GM19324 (cell line): Measurements from ENCODE around the gene STX8.
A peak's percentile ranks its signal among the peaks of the same experiment; 100 is the strongest.
"Not testable (repeated sequence)": the region's sequence is repeated elsewhere in the genome, so short reads cannot be mapped to it uniquely, and the experiment has no call there.

Experiments
- ATAC-seq: cut with Tn5 transposase; IDR thresholded peaks from one replicate; pipeline ENCODE4 v1.9.1; 2021; ENCODE audit warnings: mild to moderate bottlenecking, moderate library complexity; ENCODE audit not compliant: unreplicated experiment, low FRiP score

The STX8 gene

GRCh38 chr17:9408868-9409829 is 166.5 kb downstream of the STX8 start:
- ATAC-seq, result no peak

DNA sequence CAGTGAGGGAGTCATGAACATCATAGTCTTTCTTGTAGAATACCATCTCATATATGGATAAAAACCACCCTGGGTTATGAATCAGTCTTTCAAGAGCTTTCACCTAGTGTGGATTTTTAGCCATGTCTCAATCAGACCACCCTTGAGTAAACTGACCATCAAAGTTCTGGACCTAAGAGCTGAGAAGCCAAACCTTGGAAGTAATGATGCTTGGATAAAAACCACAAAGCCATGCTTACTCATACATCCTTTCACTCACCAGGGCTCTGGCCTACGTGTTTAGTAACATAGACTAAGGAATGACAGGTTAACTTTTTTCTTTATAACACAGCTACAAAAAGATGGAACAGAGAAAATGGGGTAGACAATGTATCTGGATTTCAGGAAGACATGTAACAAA is 167.2 kb downstream of the STX8 start:
- ATAC-seq, result no peak

DNA sequence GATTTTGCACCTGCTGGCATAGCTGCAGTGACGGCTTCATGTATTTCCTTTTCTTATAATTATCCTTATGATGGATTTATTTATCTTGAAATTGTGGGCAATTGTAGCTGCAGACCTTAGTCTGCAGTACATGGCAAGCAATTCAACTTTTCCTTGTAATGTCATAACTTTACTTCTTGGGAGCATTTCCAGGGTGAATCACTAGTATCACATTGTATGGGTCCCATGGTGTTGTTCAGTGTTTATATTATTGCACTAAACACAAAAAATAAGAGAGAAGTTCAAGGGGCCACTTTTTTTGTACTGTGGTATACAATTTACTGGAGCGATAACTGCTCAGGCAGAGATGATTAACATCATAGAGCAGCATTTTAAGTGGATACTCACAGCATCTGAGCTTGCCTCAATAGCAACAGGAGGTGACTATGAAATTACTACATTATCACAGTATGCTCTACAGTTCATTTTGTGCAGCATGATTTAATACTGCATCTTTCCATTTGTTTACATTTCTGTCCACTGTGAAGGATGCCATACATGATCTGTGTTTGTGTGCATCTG is 169.5 kb downstream of the STX8 start:
- no peak for ATAC-seq

- no peak for ATAC-seq
Measured at GRCh38 chr17:9403257-9403656, 172.4 kb downstream of the STX8 start.

- ATAC-seq, result no peak
Measured at GRCh38 chr17:9402590-9403199, 172.9 kb downstream of the STX8 start.

DNA sequence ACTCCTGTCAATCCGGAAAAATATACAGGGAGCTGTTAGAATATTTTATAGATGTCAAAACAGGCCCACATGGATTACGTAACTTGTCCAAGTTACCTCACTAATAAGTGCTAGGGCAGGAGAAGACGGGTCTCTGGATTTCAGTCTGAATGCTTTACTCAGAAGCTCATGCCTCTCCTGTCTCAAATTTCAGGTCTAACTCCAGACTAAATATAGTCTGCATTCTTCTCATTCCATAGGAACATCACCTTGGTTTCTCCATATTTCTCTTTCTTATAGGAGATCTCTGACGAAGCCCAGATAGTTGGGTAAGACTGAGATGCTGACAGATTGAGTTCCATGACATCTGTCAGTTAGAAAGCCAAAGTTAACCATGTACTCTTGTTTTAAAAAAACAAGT is 174.2 kb downstream of the STX8 start:
- ATAC-seq, result no peak

- ATAC-seq, result peak; percentile 59
Measured at GRCh38 chr17:9389111-9389527, 186.5 kb downstream of the STX8 start.

- no peak for ATAC-seq
Measured at GRCh38 chr17:9386401-9386800, 189.2 kb downstream of the STX8 start.

- ATAC-seq, result no peak
Measured at GRCh38 chr17:9383826-9384225, 191.8 kb downstream of the STX8 start.

GRCh38 chr17:9382626-9383025 is 193.0 kb downstream of the STX8 start:
- no peak for ATAC-seq

DNA sequence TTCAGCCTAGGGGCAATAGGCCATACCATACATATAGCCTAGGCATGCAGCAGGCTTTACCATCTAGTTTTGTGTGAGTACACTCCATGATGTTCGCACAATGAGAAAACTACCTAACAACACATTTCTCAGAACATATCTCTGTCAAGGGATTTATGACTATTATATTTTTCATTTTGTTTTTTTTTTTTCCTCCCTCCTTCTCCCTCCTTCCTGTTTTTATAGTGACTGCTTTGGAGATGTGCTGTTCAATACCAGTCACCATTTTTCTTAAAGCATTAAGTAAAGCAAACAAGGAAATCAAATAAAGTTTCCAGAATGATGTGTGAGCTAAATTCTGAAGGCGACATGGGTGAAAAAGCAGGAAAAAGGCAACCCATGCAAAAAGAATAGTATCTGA is 194.6 kb downstream of the STX8 start:
- ATAC-seq, result no peak

GRCh38 chr17:9380361-9380760 is 195.3 kb downstream of the STX8 start:
- ATAC-seq, result no peak

DNA sequence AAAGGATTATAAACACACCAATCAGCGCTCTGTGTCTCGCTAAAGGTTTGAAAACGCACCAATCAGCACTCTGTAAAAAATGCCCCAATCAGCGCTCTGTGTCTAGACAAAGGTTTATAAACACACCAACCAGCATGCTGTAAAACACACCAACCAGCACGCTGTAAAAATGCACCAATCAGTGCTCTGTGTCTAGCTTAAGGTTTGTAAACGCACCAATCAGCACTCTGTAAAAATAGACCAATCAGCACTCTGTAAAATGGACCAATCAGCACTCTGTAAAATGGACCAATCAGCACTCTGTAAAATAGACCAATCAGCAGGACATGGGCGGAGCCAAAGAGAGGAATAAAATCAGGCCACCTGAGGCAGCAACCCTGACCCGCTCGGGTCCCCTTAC is 199.4 kb downstream of the STX8 start:
- not testable (repeated sequence) for ATAC-seq

GRCh38 chr17:9371019-9371418 is 204.6 kb downstream of the STX8 start:
- ATAC-seq, result no peak

GRCh38 chr17:9370467-9370866 is 205.2 kb downstream of the STX8 start:
- ATAC-seq, result no peak

GRCh38 chr17:9368631-9369030 is 207.0 kb downstream of the STX8 start:
- no peak for ATAC-seq

DNA sequence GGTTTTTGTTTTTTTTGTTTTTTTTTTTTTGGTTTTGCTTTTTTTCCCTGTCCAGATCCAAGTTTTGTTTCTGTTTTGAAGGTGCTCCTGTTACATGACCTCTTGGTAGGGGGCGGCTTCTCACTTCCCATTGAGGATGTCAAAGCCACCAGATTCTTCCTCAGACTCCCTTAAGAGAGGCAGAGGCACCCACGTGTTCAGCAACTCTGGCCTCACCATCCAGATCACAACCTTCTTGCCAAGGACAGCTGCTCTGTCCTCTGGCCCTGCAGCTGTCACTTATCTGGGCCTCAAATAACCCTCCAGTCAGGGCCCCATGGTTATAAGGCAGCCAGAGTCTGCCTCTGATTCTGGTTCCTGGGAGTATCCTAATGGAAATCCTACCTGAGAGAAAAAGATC is 208.5 kb downstream of the STX8 start:
- ATAC-seq, result no peak

GRCh38 chr17:9364837-9365430 is 210.7 kb downstream of the STX8 start:
- ATAC-seq, result no peak

- ATAC-seq, result no peak
Measured at GRCh38 chr17:9363440-9364350, 211.9 kb downstream of the STX8 start.
